Neuronal stem cell (in vitro differentiated cells): ENCODE data around the gene ELK4.

Experiments used
- DNase-seq: peaks from one replicate; pipeline ENCODE4 v3.0.0-alpha.2; 2013; ENCODE audit warnings: low spot score
- H2AFZ ChIP-seq: one replicate; pipeline ENCODE4 v1.6.1; 2013; ENCODE audit warnings: mild to moderate bottlenecking, low read length, inconsistent platforms
- H2AK5ac ChIP-seq: 2 replicates; pipeline ENCODE4 v1.6.1; 2013; ENCODE audit warnings: low read depth, mild to moderate bottlenecking, inconsistent platforms, low read length, moderate library complexity, mixed read lengths
- H2BK120ac ChIP-seq: 2 replicates; pipeline ENCODE4 v1.6.1; 2013; ENCODE audit warnings: low read depth, mild to moderate bottlenecking, inconsistent platforms, low read length, moderate library complexity, mixed read lengths
- H2BK12ac ChIP-seq: one replicate; pipeline ENCODE4 v1.6.1; 2013; ENCODE audit warnings: low read length, inconsistent platforms
- H2BK15ac ChIP-seq: 2 replicates; pipeline ENCODE4 v1.6.1; 2013; ENCODE audit warnings: mild to moderate bottlenecking, low read length, inconsistent platforms, mixed read lengths
- H2BK5ac ChIP-seq: one replicate; pipeline ENCODE4 v1.6.1; 2013; ENCODE audit warnings: inconsistent platforms, mild to moderate bottlenecking, low read length, moderate library complexity
- H3K14ac ChIP-seq: one replicate; pipeline ENCODE4 v1.6.1; 2013; ENCODE audit warnings: low read length, inconsistent platforms
- H3K18ac ChIP-seq: 2 replicates; pipeline ENCODE4 v1.6.1; 2013; ENCODE audit warnings: low read length, inconsistent platforms
- H3K23ac ChIP-seq: 2 replicates; pipeline ENCODE4 v1.6.1; 2013; ENCODE audit warnings: low read depth, mild to moderate bottlenecking, mixed read lengths, low read length, inconsistent platforms; ENCODE audit not compliant: poor library complexity
- H3K27ac ChIP-seq: replicated peaks from 3 replicates; pipeline ENCODE4 v1.5.1; 2013; ENCODE audit warnings: low read length, inconsistent platforms
- H3K27me3 ChIP-seq, 3 experiments: 2 replicates each; pipeline ENCODE4 v1.6.1; 2013; ENCODE audit warnings: low read length in 3 of 3, mild to moderate bottlenecking in 2 of 3, inconsistent platforms in 1 of 3, low read depth in 1 of 3, mixed read lengths in 1 of 3, moderate library complexity in 1 of 3; ENCODE audit not compliant: control insufficient read depth in 3 of 3, insufficient read depth in 3 of 3
- H3K36me3 ChIP-seq, 2 donors: replicated peaks in 1 of 2; 2 replicates each; pipeline ENCODE4 v1.6.1; 2013; ENCODE audit warnings: low read length in 2 of 2; ENCODE audit not compliant: control insufficient read depth in 2 of 2, insufficient read depth in 2 of 2
- H3K4ac ChIP-seq: 2 replicates; pipeline ENCODE4 v1.6.1; 2013; ENCODE audit warnings: inconsistent platforms, mild to moderate bottlenecking, low read length, moderate library complexity
- H3K4me1 ChIP-seq, 2 donors: 1 replicate in 1 of 2; 2 replicates in 1 of 2; pipeline ENCODE4 v1.6.1; 2013; ENCODE audit warnings: low read length in 2 of 2, low read depth in 1 of 2; ENCODE audit not compliant: control insufficient read depth in 2 of 2, insufficient read depth in 1 of 2
- H3K4me2 ChIP-seq: one replicate; pipeline ENCODE4 v1.6.1; 2013; ENCODE audit warnings: mild to moderate bottlenecking, low read length, inconsistent platforms; ENCODE audit not compliant: insufficient read depth, poor library complexity, severe bottlenecking
- H3K4me3 ChIP-seq, 2 donors: 2 replicates each; pipeline ENCODE4 v1.5.1; 2013; ENCODE audit warnings: low read length in 2 of 2, mild to moderate bottlenecking in 2 of 2, inconsistent platforms in 1 of 2, moderate library complexity in 1 of 2
- H3K79me1 ChIP-seq: one replicate; pipeline ENCODE4 v1.6.1; 2013; ENCODE audit warnings: low read depth, mild to moderate bottlenecking, inconsistent platforms, low read length, moderate library complexity
- H3K9ac ChIP-seq: one replicate; pipeline ENCODE4 v1.6.1; 2013; ENCODE audit warnings: mild to moderate bottlenecking, low read depth, low read length, inconsistent platforms; ENCODE audit not compliant: poor library complexity
- H3K9me3 ChIP-seq, 2 donors: replicated peaks in 1 of 2; 2 replicates each; pipeline versions ENCODE3 to v1.6.1; 2013; ENCODE audit warnings: low read length in 2 of 2, mild to moderate bottlenecking in 2 of 2, inconsistent platforms in 1 of 2, low read depth in 1 of 2, mixed read lengths in 1 of 2, moderate library complexity in 1 of 2; ENCODE audit not compliant: control insufficient read depth in 2 of 2, insufficient read depth in 1 of 2
- H4K8ac ChIP-seq: one replicate; pipeline ENCODE4 v1.6.1; 2013; ENCODE audit warnings: low read depth, mild to moderate bottlenecking, inconsistent platforms, low read length, moderate library complexity
- H4K91ac ChIP-seq: one replicate; pipeline ENCODE4 v1.6.1; 2013; ENCODE audit warnings: low read length, low read depth, mild to moderate bottlenecking, inconsistent platforms; ENCODE audit not compliant: poor library complexity
- WGBS, 2 donors: extraction: QIAGEN DNeasy Blood & Tissue Kit; methylation state at CpG; one replicate each; pipeline ENCODE4 v1.1.7; 2013; ENCODE audit warnings: missing lambda C conversion rate in 2 of 2, mixed read lengths in 1 of 2; ENCODE audit not compliant: insufficient read length in 2 of 2, insufficient replicate concordance in 1 of 2; ENCODE audit errors: extremely low coverage in 2 of 2; 5-methylcytosine and 5-hydroxymethylcytosine counted together

ELK4 gene

GRCh38 chr1:205576011-205576410 is 55.8 kb downstream of the ELK4 start:
- H3K27me3 ChIP-seq: peaks cover 0 to 85% (median 2%) of the 10 kb centered on the region in 3 experiments
- no peak overlapping the region for H2AFZ ChIP-seq
- H3K79me1 ChIP-seq: no peaks in the 10 kb centered on the region
- peaks cover 0 to 9% of the 10 kb centered on the region in 2 donors for H3K4me1 ChIP-seq
- no peak for DNase-seq
- no peak overlapping the region for H3K4me2 ChIP-seq
- H2BK12ac ChIP-seq: no peak overlapping the region
- no peak overlapping the region for H3K4ac ChIP-seq
- no peak overlapping the region for H4K8ac ChIP-seq
- no peaks in the 10 kb centered on the region for H3K36me3 ChIP-seq
- no peak overlapping the region for H2BK5ac ChIP-seq
- no peak overlapping the region for H2AK5ac ChIP-seq
- no peak overlapping the region for H2BK15ac ChIP-seq
- H3K27ac ChIP-seq: no peak overlapping the region
- H2BK120ac ChIP-seq: no peak overlapping the region
- H3K9me3 ChIP-seq: no peaks in the 10 kb centered on the region
- H3K9ac ChIP-seq: no peak overlapping the region
- H3K23ac ChIP-seq: peak overlapping the region; percentile 50
- no peak overlapping the region for H3K18ac ChIP-seq
- no peak overlapping the region for H3K4me3 ChIP-seq
- no peak overlapping the region for H3K14ac ChIP-seq
- WGBS, 2 donors: no CpG with 5 or more reads among the region's 3 CpGs
- H4K91ac ChIP-seq: no peak overlapping the region

GRCh38 chr1:205575294-205575885 is 56.4 kb downstream of the ELK4 start:
- no peaks in the 10 kb centered on the region for H3K9me3 ChIP-seq
- peak overlapping the region; percentile 67 for H2BK15ac ChIP-seq
- no CpG with 5 or more reads among the region's 1 CpG for WGBS, 2 donors
- H3K79me1 ChIP-seq: no peaks in the 10 kb centered on the region
- no peak overlapping the region for H3K4me3 ChIP-seq
- H3K18ac ChIP-seq: peak overlapping the region; percentile 1
- H2BK12ac ChIP-seq: no peak overlapping the region
- H2BK120ac ChIP-seq: no peak overlapping the region
- H3K27me3 ChIP-seq: peaks cover 0 to 86% (median 4%) of the 10 kb centered on the region in 3 experiments
- H3K4me2 ChIP-seq: no peak overlapping the region
- H4K8ac ChIP-seq: no peak overlapping the region
- no peak for DNase-seq
- H2BK5ac ChIP-seq: no peak overlapping the region
- H3K27ac ChIP-seq: no peak overlapping the region
- H3K4ac ChIP-seq: no peak overlapping the region
- peaks cover 0 to 9% of the 10 kb centered on the region in 2 donors for H3K4me1 ChIP-seq
- no peak overlapping the region for H3K9ac ChIP-seq
- no peaks in the 10 kb centered on the region for H3K36me3 ChIP-seq
- no peak overlapping the region for H2AK5ac ChIP-seq
- no peak overlapping the region for H4K91ac ChIP-seq
- no peak overlapping the region for H3K23ac ChIP-seq
- H3K14ac ChIP-seq: no peak overlapping the region
- H2AFZ ChIP-seq: no peak overlapping the region

- H3K27ac ChIP-seq: no peak overlapping the region
- no peak overlapping the region for H3K23ac ChIP-seq
- no peak overlapping the region for H2BK12ac ChIP-seq
- no peak overlapping the region for H4K8ac ChIP-seq
- H2BK120ac ChIP-seq: no peak overlapping the region
- peaks cover 1% of the 10 kb centered on the region for H3K79me1 ChIP-seq
- H3K4me2 ChIP-seq: no peak overlapping the region
- no peak overlapping the region for H2AFZ ChIP-seq
- no peak for DNase-seq
- H3K14ac ChIP-seq: no peak overlapping the region
- H3K4ac ChIP-seq: no peak overlapping the region
- H3K18ac ChIP-seq: no peak overlapping the region
- H3K9ac ChIP-seq: no peak overlapping the region
- WGBS, 2 donors: no CpG with 5 or more reads among the region's 1 CpG
- H3K36me3 ChIP-seq: no peaks in the 10 kb centered on the region
- H2BK15ac ChIP-seq: no peak overlapping the region
- H4K91ac ChIP-seq: no peak overlapping the region
- peaks cover 2 to 7% of the 10 kb centered on the region in 2 donors for H3K4me1 ChIP-seq
- peaks cover 12 to 82% (median 32%) of the 10 kb centered on the region in 3 experiments for H3K27me3 ChIP-seq
- no peak overlapping the region for H2BK5ac ChIP-seq
- no peaks in the 10 kb centered on the region for H3K9me3 ChIP-seq
- no peak overlapping the region for H3K4me3 ChIP-seq
- H2AK5ac ChIP-seq: no peak overlapping the region
These were observed 59.4 kb downstream of the ELK4 start for GRCh38 chr1:205572421-205572820.

GRCh38 chr1:205571747-205572146 is 60.1 kb downstream of the ELK4 start:
- Histone ChIP-seq H3K27ac (no peak overlapping the region), H3K4ac (no peak overlapping the region), H2BK12ac (no peak overlapping the region), H3K79me1 (peaks cover 1% of the 10 kb centered on the region), H3K9me3 (no peaks in the 10 kb centered on the region), H3K14ac (no peak overlapping the region), H2AK5ac (no peak overlapping the region), H3K23ac (no peak overlapping the region), H3K27me3 (peaks cover 12 to 82% (median 38%) of the 10 kb centered on the region in 3 experiments), H2BK15ac (no peak overlapping the region), H2BK5ac (no peak overlapping the region), H2BK120ac (no peak overlapping the region), H3K36me3 (no peaks in the 10 kb centered on the region), H2AFZ (no peak overlapping the region), H3K4me1 (peaks cover 2 to 7% of the 10 kb centered on the region in 2 donors), H3K9ac (no peak overlapping the region), H4K8ac (no peak overlapping the region), H3K4me3 (no peak overlapping the region), H3K4me2 (no peak overlapping the region), H3K18ac (no peak overlapping the region), H4K91ac (no peak overlapping the region)
- no peak for DNase-seq
- no CpG with 5 or more reads among the region's 4 CpGs for WGBS, 2 donors
